Tibial nerve (tissue), 3 donors: ENCODE measurements around the gene B3GAT3.

Experiments
- CTCF ChIP-seq, 5 experiments: fragments of 200-600 bp in 3 of 5; fragments of 450-650 bp in 2 of 5; sonication (generic) in 3 of 5; IDR thresholded peaks; one replicate each; pipeline ENCODE4 v1.5.1; 2016 to 2019; ENCODE audit warnings: antibody characterized with exemption in 5 of 5, mild to moderate bottlenecking in 3 of 5, moderate library complexity in 2 of 5
- POLR2A ChIP-seq, 2 donors: fragments of 450-650 bp; IDR thresholded peaks; one replicate each; pipeline ENCODE4 v1.6.1; 2017; ENCODE audit warnings: antibody characterized with exemption in 2 of 2, mild to moderate bottlenecking in 2 of 2, moderate library complexity in 2 of 2

DNA sequence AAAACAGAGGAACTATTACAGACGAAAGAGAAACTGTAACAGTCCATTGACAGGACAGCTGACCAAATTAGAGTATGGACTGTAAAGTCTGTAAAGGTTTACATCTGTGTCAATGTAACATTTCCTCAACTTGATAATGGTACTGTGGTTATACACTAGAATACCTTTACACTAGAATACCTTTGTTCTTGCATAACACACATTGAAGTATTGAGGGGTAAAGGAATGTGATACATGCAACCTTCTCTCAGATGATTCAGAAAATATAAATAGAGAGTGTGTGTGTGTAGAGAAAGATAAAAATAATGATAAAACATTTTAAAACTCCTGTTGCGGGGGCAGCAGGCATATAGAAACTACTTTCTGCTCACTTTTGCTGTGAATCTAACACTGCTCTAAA is 42.5 kb downstream of the B3GAT3 start:
- TF ChIP-seq CTCF (IDR thresholded peaks at IDR 0.05): no peak
- TF ChIP-seq POLR2A (IDR thresholded peaks at IDR 0.05): no peak
